Measurements from ENCODE around the gene UMODL1. TPM values are rescaled to one million over a fixed set of nuclear protein-coding genes. Genes with fewer than 3 reads are reported as not detected.

The UMODL1 gene
- total RNA-seq, 1 experiment from 2014 or later, result not detected

- H2AFZ ChIP-seq (ENCODE audit: low read length), result no peak overlapping the region
Measured at GRCh38 chr21:42148584-42148983, 77.5 kb downstream of the UMODL1 start.

More at GRCh38 chr21:42148584-42148983, 77.5 kb downstream of the UMODL1 start:
- Histone ChIP-seq H3K14ac (ENCODE audit: insufficient read depth, low read length) (no peak overlapping the region), H3K56ac (ENCODE audit: insufficient read length, low read depth, low read length) (no peak overlapping the region), H3K4me2 (ENCODE audit: insufficient read depth, insufficient read length, low read length) (no peak overlapping the region), H3T11ph (ENCODE audit: low read length) (no peak overlapping the region), H4K20me1 (ENCODE audit: control insufficient read depth, insufficient read depth, insufficient read length) (no peaks in the 10 kb centered on the region), H3K18ac (ENCODE audit: insufficient read length, low read depth, low read length) (no peak overlapping the region), H3K9ac (ENCODE audit: extremely low read depth, insufficient read length, low read length) (no peak overlapping the region), H3K23me2 (ENCODE audit: insufficient read length, low read depth, low read length, poor library complexity, severe bottlenecking) (no peaks in the 10 kb centered on the region), H4K91ac (ENCODE audit: insufficient read length, low read depth, low read length) (no peak overlapping the region), H3K9me3 (ENCODE audit: control insufficient read depth, low read depth, low read length) (no peaks in the 10 kb centered on the region), H2BK120ac (ENCODE audit: low read depth, low read length, poor library complexity, severe bottlenecking) (no peak overlapping the region), H3K27me3 (ENCODE audit: insufficient read depth, low read length) (no peaks in the 10 kb centered on the region), H2AK5ac (ENCODE audit: insufficient read length, low read length) (no peak overlapping the region), H2BK15ac (ENCODE audit: low read depth, low read length) (no peak overlapping the region), H2BK5ac (ENCODE audit: insufficient read length, low read length) (no peak overlapping the region), H3K79me2 (ENCODE audit: insufficient read depth, low read length) (no peaks in the 10 kb centered on the region), H3K4ac (ENCODE audit: low read depth, low read length) (no peak overlapping the region), H3K4me1 (ENCODE audit: insufficient read depth, low read length) (no peaks in the 10 kb centered on the region), H4K8ac (replicated peaks; ENCODE audit: insufficient read length, low read depth, low read length) (no peak overlapping the region), H4K5ac (ENCODE audit: insufficient read length, low read depth, low read length) (no peak overlapping the region), H2BK12ac (ENCODE audit: insufficient read length, low read depth, low read length) (no peak overlapping the region), H2BK20ac (ENCODE audit: low read depth, low read length, poor library complexity, severe bottlenecking) (no peak overlapping the region), H3K23ac (ENCODE audit: insufficient read length, low read depth, low read length) (no peak overlapping the region), H3K27ac (ENCODE audit: insufficient read length, low read depth, low read length) (no peak overlapping the region), H3K79me1 (ENCODE audit: insufficient read depth, low read depth, low read length, poor library complexity, severe bottlenecking) (no peaks in the 10 kb centered on the region)
- no peak for TF ChIP-seq CTCF (conservative IDR thresholded peaks at IDR 0.05)
- Mint-ChIP-seq H3K4me3 (no peak overlapping the region), H3K9me3 (no peaks in the 10 kb centered on the region; a peak in 1 of 5 replicates), H3K36me3 (ENCODE audit: insufficient read depth in 1 of 3, low read depth in 3 of 3) (no peaks in the 10 kb centered on the region), H3K27ac (no peak overlapping the region), H3K4me1 (peaks cover 3% of the 10 kb centered on the region in 2 experiments; a peak in 2 of 4 replicates), H3K27me3 (ENCODE audit: low read depth) (peaks cover 4% of the 10 kb centered on the region; the same call in 1 of the 2 replicates)
- no peak for DNase-seq
- no CpG with 5 or more reads among the region's 3 CpGs for WGBS (ENCODE audit: extremely low coverage, insufficient read length, low lambda C conversion rate)
